Measurements from ENCODE around the gene GBF1.

The GBF1 gene

DNA sequence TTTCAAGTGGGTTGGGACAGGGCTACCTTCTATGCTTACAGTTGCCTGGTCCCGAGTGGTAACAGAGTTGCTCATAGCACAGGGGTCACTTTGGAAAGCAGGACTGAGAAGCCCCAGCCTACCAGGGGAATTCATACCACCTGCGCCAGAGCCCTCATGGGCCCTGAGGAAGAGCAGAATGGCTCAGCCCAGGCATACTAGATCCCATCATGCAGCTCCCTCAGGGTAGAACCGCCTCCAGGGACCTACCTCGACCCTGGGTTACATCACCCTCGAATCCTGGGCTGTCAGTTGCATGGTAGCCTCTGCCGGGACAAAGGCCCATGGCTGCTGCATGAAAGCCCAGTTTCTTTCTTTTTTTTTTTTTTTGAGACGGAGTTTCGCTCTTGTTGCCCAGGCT is 184.1 kb downstream of the GBF1 start:
- DNase-seq, result no peak

DNA sequence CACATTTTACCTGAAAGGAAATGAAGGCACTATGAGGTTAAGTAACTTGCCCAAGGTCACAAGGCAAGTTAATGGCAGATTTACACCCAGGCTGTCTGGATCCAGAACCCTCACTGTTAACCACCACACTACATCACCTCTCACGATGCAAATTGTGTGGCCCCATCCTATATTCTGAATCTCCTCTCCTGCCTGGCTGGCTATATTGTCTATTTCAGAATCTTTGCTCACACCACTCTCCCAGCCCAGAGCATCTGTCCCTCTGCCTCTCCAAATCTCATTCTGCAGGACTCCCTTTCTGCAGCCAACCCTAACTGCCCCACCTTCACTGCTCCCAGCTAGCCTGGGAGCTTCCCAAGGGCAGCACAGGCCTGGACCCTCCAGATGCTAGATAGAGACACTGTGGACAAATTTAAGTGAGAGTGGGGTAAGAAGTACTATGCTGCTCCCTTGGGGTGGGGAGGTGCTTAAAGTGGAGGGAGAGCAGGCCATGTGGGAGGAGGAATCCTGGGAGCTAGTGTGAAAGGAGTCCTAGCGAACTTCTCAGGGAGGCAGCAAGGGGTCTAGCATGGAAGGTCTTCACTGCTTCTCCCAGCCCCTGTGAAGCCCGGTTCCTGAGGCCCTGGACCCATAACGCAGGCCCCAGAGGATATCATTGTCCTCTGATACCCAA is 186.3 kb downstream of the GBF1 start:
- no peak for DNase-seq
